BJ (cell line): ENCODE measurements around the gene OVCH1. TPM values are rescaled to one million over a fixed set of nuclear protein-coding genes. Genes with fewer than 3 reads are reported as not detected.
A peak's percentile ranks its signal among the peaks of the same experiment; 100 is the strongest.

Experiments
- CTCF ChIA-PET: fragments of 350-600 bp; formaldehyde crosslinking; extraction: SDS; loops from one replicate; lab custom pipeline; 2021; ENCODE audit warnings: antibody characterized with exemption, inconsistent platforms; lab: Yijun Ruan, JAX
- POLR2A ChIA-PET: fragments of 300-600 bp; sonication (Branson Sonifier 250); formaldehyde crosslinking; extraction: SDS; loops from one replicate; lab custom pipeline; 2021; ENCODE audit warnings: antibody characterized with exemption; lab: Charles Lee
- DNase-seq: peaks from one replicate; pipeline ENCODE4 v3.0.0-alpha.2; 2011; ENCODE audit warnings: low read depth
- H3K27me3 ChIP-seq: 2 replicates; pipeline ENCODE4 v1.6.0; 2011; ENCODE audit warnings: low read length; ENCODE audit not compliant: control insufficient read depth, insufficient read depth
- H3K36me3 ChIP-seq: 2 replicates; pipeline ENCODE4 v1.5.1; 2011; ENCODE audit warnings: low read length; ENCODE audit not compliant: control insufficient read depth, insufficient read depth
- H3K4me3 ChIP-seq: 2 replicates; pipeline ENCODE4 v1.5.1; 2011; ENCODE audit warnings: low read depth, mild to moderate bottlenecking, control low read depth, low read length
- CTCF ChIP-seq: IDR thresholded peaks from 2 replicates; pipeline ENCODE4 v1.5.1; 2011; ENCODE audit warnings: low read depth, mild to moderate bottlenecking, control low read depth, inconsistent platforms, low read length, moderate library complexity; ENCODE audit not compliant: insufficient read depth
- polyA plus RNA-seq: library from polyadenylated mRNA; depleted of rRNA; stranded (reverse); fragments of >200 nt; gene quantifications from 2 replicates; pipeline ENCODE4 v1.2.3, GENCODE V29; 2011

OVCH1 gene
- polyA plus RNA-seq, 1 experiment = 0.06 TPM

GRCh38 chr12:29517264-29517663 is 19.8 kb upstream of the OVCH1 start:
- TF ChIP-seq CTCF = no peak
- Histone ChIP-seq H3K4me3 (no peak overlapping the region), H3K27me3 (no peaks in the 10 kb centered on the region), H3K36me3 (no peaks in the 10 kb centered on the region)
- ChIA-PET POLR2A (no interaction called here), CTCF (interaction anchor here (0.9 kb wide), 1 partner anchor 373 kb away, joined by 4 read pairs; no protein-coding TSS in a partner anchor)
- no peak for DNase-seq

GRCh38 chr12:29516431-29516875 is 19.0 kb upstream of the OVCH1 start:
- H3K27me3 ChIP-seq = no peaks in the 10 kb centered on the region
- H3K36me3 ChIP-seq = no peaks in the 10 kb centered on the region
- POLR2A ChIA-PET = no interaction called here
- CTCF ChIA-PET = no interaction called here
- no peak for TF ChIP-seq CTCF
- no peak overlapping the region for H3K4me3 ChIP-seq
- peak; percentile 75 for DNase-seq

GRCh38 chr12:29510591-29511185 is 13.2 kb upstream of the OVCH1 start:
- no peak for DNase-seq
- no peak for TF ChIP-seq CTCF
- no peaks in the 10 kb centered on the region for H3K27me3 ChIP-seq
- H3K36me3 ChIP-seq = no peaks in the 10 kb centered on the region
- ChIA-PET CTCF (interaction anchor here (1.2 kb wide), 1 partner anchor 8 kb away, joined by 3 read pairs; no protein-coding TSS in a partner anchor), POLR2A (no interaction called here)
- no peak overlapping the region for H3K4me3 ChIP-seq

- Histone ChIP-seq H3K27me3 (no peaks in the 10 kb centered on the region), H3K4me3 (no peak overlapping the region), H3K36me3 (no peaks in the 10 kb centered on the region)
- DNase-seq = no peak
- ChIA-PET CTCF (no interaction called here), POLR2A (no interaction called here)
- no peak for TF ChIP-seq CTCF
Measured at GRCh38 chr12:29509503-29509902, 12.0 kb upstream of the OVCH1 start.

- DNase-seq = no peak
- no peaks in the 10 kb centered on the region for H3K27me3 ChIP-seq
- no peaks in the 10 kb centered on the region for H3K36me3 ChIP-seq
- CTCF ChIA-PET = interaction anchor here (0.6 kb wide), 1 partner anchor 450 kb away, joined by 4 read pairs; no protein-coding TSS in a partner anchor
- TF ChIP-seq CTCF = no peak
- H3K4me3 ChIP-seq = no peak overlapping the region
- POLR2A ChIA-PET = no interaction called here
Measured at GRCh38 chr12:29508949-29509348, 11.5 kb upstream of the OVCH1 start.
